ENCODE results near the gene ATP2C2. TPM values are rescaled to one million over a fixed set of nuclear protein-coding genes. Genes with fewer than 3 reads are reported as not detected.

ATP2C2 gene
- total RNA-seq, 1 donor from 2014 or later = not detected

- DNase-seq (ENCODE audit: low spot score) = no peak
- TF ChIP-seq CTCF (IDR thresholded peaks at IDR 0.05) = no peak
- no peak overlapping the region for H3K27ac Mint-ChIP-seq (ENCODE audit: unreplicated experiment)
- peaks cover 45% of the 10 kb centered on the region for H3K27me3 Mint-ChIP-seq (ENCODE audit: low read depth)
- peaks cover 8% of the 10 kb centered on the region for H3K4me1 Mint-ChIP-seq (ENCODE audit: low read depth)
- H3K4me3 Mint-ChIP-seq (ENCODE audit: unreplicated experiment) = no peak overlapping the region
- no peaks in the 10 kb centered on the region for H3K36me3 Mint-ChIP-seq (ENCODE audit: low read depth)
- no peaks in the 10 kb centered on the region for H3K9me3 Mint-ChIP-seq (ENCODE audit: low read depth)
These were observed 8.2 kb upstream of the ATP2C2 start for GRCh38 chr16:84360170-84360569.

GRCh38 chr16:84360748-84361147 is 7.6 kb upstream of the ATP2C2 start:
- TF ChIP-seq CTCF (IDR thresholded peaks at IDR 0.05) = no peak
- H3K9me3 Mint-ChIP-seq (ENCODE audit: low read depth) = no peaks in the 10 kb centered on the region
- no peak for DNase-seq (ENCODE audit: low spot score)

GRCh38 chr16:84361546-84361945 is 6.8 kb upstream of the ATP2C2 start:
- no peak for DNase-seq (ENCODE audit: low spot score)
- TF ChIP-seq CTCF (IDR thresholded peaks at IDR 0.05) = no peak
- Mint-ChIP-seq H3K4me1 (ENCODE audit: low read depth) (peaks cover 4% of the 10 kb centered on the region), H3K27ac (ENCODE audit: unreplicated experiment) (no peak overlapping the region), H3K36me3 (ENCODE audit: low read depth) (no peaks in the 10 kb centered on the region), H3K4me3 (ENCODE audit: unreplicated experiment) (no peak overlapping the region), H3K27me3 (ENCODE audit: low read depth) (peaks cover 48% of the 10 kb centered on the region), H3K9me3 (ENCODE audit: low read depth) (no peaks in the 10 kb centered on the region)

More at GRCh38 chr16:84360748-84361147, 7.6 kb upstream of the ATP2C2 start:
- Mint-ChIP-seq H3K27ac (ENCODE audit: unreplicated experiment) (no peak overlapping the region), H3K4me1 (ENCODE audit: low read depth) (peaks cover 8% of the 10 kb centered on the region), H3K36me3 (ENCODE audit: low read depth) (no peaks in the 10 kb centered on the region), H3K27me3 (ENCODE audit: low read depth) (peaks cover 45% of the 10 kb centered on the region), H3K4me3 (ENCODE audit: unreplicated experiment) (no peak overlapping the region)

- TF ChIP-seq CTCF (IDR thresholded peaks at IDR 0.05) = no peak
- Mint-ChIP-seq H3K27me3 (ENCODE audit: low read depth) (peaks cover 48% of the 10 kb centered on the region), H3K9me3 (ENCODE audit: low read depth) (no peaks in the 10 kb centered on the region), H3K4me3 (ENCODE audit: unreplicated experiment) (no peak overlapping the region), H3K36me3 (ENCODE audit: low read depth) (no peaks in the 10 kb centered on the region), H3K27ac (ENCODE audit: unreplicated experiment) (no peak overlapping the region), H3K4me1 (ENCODE audit: low read depth) (no peaks in the 10 kb centered on the region)
- DNase-seq (ENCODE audit: low spot score) = no peak
These were observed 5.8 kb upstream of the ATP2C2 start for GRCh38 chr16:84362471-84362941.

- Mint-ChIP-seq H3K36me3 (ENCODE audit: low read depth) (no peaks in the 10 kb centered on the region), H3K27me3 (ENCODE audit: low read depth) (peaks cover 56% of the 10 kb centered on the region), H3K4me1 (ENCODE audit: low read depth) (peaks cover 4% of the 10 kb centered on the region), H3K9me3 (ENCODE audit: low read depth) (no peaks in the 10 kb centered on the region), H3K27ac (ENCODE audit: unreplicated experiment) (no peak overlapping the region), H3K4me3 (ENCODE audit: unreplicated experiment) (no peak overlapping the region)
- no peak for DNase-seq (ENCODE audit: low spot score)
- no peak for TF ChIP-seq CTCF (IDR thresholded peaks at IDR 0.05)
These were observed 2.1 kb upstream of the ATP2C2 start for GRCh38 chr16:84366208-84366607.
